Right renal pelvis (tissue), 4 donors: ENCODE measurements around the gene LYG2. TPM values are rescaled to one million over a fixed set of nuclear protein-coding genes. Genes with fewer than 3 reads are reported as not detected.
"Not testable (repeated sequence)": the region's sequence is repeated elsewhere in the genome, so short reads cannot be mapped to it uniquely, and the experiment has no call there.

Experiments used
- DNase-seq, 4 donors: peaks; one replicate each; pipeline ENCODE4 v3.0.0-alpha.2; 2013; ENCODE audit warnings: low read depth in 4 of 4, low spot score in 3 of 4, missing footprints in 1 of 4
- polyA plus RNA-seq, 4 donors: library from polyadenylated mRNA; unstranded; fragments of 120-200 nt; gene quantifications; one replicate each; pipeline ENCODE4 v1.2.1, GENCODE V29; 2013; ENCODE audit not compliant: insufficient read length in 4 of 4

The LYG2 gene
- polyA plus RNA-seq, 4 donors = 0.19 to 0.43 (median 0.19) TPM; not detected in 1

DNA sequence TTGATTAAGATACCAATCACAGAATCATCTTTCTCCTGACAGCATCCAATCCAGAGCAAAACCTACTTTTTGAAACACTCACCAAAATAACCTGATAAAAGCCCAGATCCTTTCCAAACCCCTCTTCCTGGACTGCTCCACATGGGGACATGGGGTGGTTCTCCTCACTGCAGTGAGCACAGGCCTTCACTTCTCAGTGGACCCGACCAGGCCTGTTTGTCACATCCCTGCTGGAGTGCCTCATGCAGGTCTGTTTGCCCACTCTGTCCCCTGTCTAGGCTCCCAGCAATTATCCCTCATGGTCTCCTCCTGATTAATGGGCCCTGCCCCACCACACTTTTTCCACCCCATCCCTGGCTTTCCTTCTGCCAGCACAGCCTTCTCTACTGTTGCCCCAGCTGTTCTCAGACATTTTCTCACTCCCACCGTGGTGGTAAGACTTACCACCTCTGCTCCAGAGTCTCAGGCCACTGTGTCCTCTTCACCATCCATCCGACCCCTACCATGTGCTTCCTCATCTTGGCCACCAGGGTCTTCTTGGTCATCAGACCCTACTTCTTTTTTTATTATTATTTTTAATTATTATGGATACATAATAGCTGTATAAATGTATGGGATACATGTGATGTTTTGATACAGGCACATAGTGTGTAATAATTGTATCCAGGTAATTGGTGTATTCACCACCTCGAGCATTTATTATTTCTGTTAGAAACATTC lies 53.3 kb downstream of the LYG2 start:
- no peak for DNase-seq

DNA sequence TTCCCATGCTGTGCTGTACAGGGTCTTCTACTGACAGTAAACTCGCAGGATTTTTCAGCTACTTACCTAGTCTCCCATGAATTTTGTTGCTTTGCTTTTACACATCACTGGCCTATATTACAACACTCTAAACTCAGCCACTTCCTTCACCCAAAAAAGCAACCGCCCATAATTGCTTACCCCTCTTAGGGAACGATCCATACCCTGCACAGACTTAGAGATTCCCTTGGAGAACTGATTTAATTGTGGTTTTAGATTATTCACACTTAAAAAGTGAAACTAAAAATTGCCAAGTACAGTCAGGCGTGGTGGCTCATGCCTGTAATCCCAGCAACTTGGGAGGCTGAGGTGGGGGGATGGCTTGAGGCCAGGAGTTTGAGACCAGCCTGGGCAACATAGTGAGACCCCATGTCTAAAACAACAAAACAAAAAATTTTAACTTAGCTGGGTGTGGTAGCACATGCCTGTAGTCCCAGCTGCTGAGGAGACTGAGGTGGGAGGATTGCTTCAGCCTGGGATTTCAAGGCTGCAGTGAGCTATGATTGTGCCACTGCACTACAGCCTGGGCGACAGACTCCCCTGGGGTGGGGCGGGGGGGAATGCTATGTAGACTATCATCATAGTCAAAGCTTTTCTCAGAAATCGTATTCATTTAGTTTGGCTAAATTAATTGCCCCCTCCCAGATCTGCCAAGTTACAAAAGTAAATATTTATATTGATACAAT lies 55.2 kb downstream of the LYG2 start:
- DNase-seq = no peak

DNA sequence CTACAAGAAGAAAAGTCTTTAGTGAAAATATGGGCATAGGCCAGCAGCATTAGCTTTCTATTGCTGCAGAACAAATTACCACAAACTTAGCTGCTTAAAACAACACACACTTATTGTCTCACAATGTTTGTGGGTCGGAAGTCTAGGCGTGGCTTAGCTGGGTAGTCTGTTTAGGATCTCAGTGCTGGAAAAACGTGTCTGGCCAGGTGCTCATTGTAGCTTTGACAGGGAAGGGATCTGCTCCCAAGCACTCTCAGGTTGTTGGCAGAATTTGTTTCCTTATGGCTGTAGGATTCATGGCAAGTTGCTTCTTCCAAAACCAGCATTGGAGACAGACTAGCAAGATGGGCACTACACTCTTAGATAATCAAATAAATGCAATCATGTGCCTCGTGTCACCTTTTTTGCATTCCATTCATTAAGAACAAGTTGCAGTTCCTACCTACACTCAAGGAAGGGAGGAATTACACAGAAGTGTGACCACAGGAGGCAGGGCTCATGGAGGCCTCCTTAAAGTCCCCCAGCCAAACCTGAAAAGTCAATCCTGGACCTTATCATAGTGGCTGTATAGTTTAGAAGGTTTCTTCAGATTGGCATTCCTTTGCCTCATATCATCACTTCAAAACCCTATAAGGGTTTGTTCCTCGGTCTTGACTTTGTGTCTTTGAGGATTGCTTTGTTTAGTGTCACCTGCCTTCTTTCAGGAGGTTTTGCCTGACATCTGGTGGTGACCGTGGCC lies 57.2 kb downstream of the LYG2 start:
- DNase-seq = no peak

DNA sequence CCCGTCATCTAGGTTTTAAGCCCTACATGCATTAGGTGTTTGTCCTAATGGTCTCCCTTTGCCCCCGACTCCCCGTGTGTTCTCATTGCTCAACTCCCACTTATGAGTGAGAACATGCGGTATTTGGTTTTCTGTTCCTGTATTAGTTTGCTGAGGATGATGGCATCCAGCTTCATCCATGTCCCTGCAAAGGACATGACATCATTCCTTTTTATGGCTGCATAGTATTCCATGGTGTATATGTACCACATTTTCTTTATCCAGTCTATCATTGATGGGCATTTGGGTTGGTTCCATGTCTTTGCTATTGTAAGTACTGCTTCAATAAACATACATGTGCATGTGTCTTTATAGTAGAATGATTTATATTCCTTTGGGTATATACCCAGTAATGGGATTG lies 63.1 kb downstream of the LYG2 start:
- DNase-seq = not testable (repeated sequence)

Other genes with a start within 250 kb of the LYG2 start
- 10 to 100 TPM in 3 of 4 donors, 1 to 10 TPM in 1; 9.9 to 13.9 (median 12.7) TPM for gene C2orf15, start 114.0 kb downstream of the LYG2 start, polyA plus RNA-seq
- 10 to 100 TPM; 11.2 to 16.7 (median 12.5) TPM for gene TSGA10, start 100.7 kb downstream of the LYG2 start, polyA plus RNA-seq
- gene LIPT1, start 100.7 kb downstream of the LYG2 start, polyA plus RNA-seq = 10 to 100 TPM; 12.1 to 16.7 (median 15.2) TPM
- gene MITD1, start 74.6 kb downstream of the LYG2 start, polyA plus RNA-seq = 10 to 100 TPM; 44.4 to 52.6 (median 51.4) TPM
- gene MRPL30, start 74.5 kb downstream of the LYG2 start, polyA plus RNA-seq = 10 to 100 TPM; 49.3 to 59.5 (median 56.3) TPM
- 1 to 10 TPM; 2.7 to 5.6 (median 3.1) TPM for gene LYG1, start 45.5 kb upstream of the LYG2 start, polyA plus RNA-seq
- gene TXNDC9, start 80.7 kb upstream of the LYG2 start, polyA plus RNA-seq = 10 to 100 TPM; 39.2 to 46.3 (median 43.9) TPM
- 10 to 100 TPM; 56.5 to 76.6 (median 69.9) TPM for gene EIF5B, start 81.7 kb upstream of the LYG2 start, polyA plus RNA-seq
- 10 to 100 TPM; 49.6 to 60.4 (median 54.8) TPM for gene REV1, start 234.4 kb upstream of the LYG2 start, polyA plus RNA-seq